Caco-2 (cell line): ENCODE measurements around the gene KRTAP4-16. TPM values are rescaled to one million over a fixed set of nuclear protein-coding genes. Genes with fewer than 3 reads are reported as not detected.
"Not testable (repeated sequence)": the region's sequence is repeated elsewhere in the genome, so short reads cannot be mapped to it uniquely, and the experiment has no call there.

ENCODE experiments used
- BruUV-seq: library from RNA; stranded (reverse); fragments of 400-500 nt; replicated peaks from 2 replicates; lab custom pipeline; 2021; lab: Mats Ljungman, UMichigan
- CTCF ChIA-PET: fragments of 300-600 bp; sonication (Branson Sonifier 250); formaldehyde crosslinking; loops from one replicate; lab custom pipeline; 2022; ENCODE audit warnings: antibody characterized with exemption; lab: Charles Lee
- POLR2A ChIA-PET: fragments of 300-600 bp; sonication (Branson Sonifier 250); formaldehyde crosslinking; loops from one replicate; lab custom pipeline; 2022; ENCODE audit warnings: antibody characterized with exemption; lab: Charles Lee
- DNase-seq, 2 experiments: peaks; one replicate each; pipeline versions ENCODE4 v3.0.0 to v3.0.0-alpha.2; 2020 to 2022
- H3K27me3 ChIP-seq: replicated peaks from 2 replicates; pipeline ENCODE4 v1.6.0; 2011; ENCODE audit warnings: low read length; ENCODE audit not compliant: control insufficient read depth, insufficient read depth
- H3K36me3 ChIP-seq: 2 replicates; pipeline ENCODE4 v1.5.1; 2011; ENCODE audit warnings: low read length; ENCODE audit not compliant: control insufficient read depth, insufficient read depth
- H3K4me1 ChIP-seq: fragments of 250-450 bp; sonication (Bioruptor Pico); 2 replicates; pipeline ENCODE4 v1.5.1; 2020; ENCODE audit warnings: mild to moderate bottlenecking
- H3K4me3 ChIP-seq: 2 replicates; pipeline ENCODE4 v1.5.1; 2011; ENCODE audit warnings: low read depth, mild to moderate bottlenecking, control low read depth, low read length
- H3K9me3 ChIP-seq: fragments of 250-450 bp; sonication (Bioruptor Pico); 2 replicates; pipeline ENCODE4 v1.5.1; 2020; ENCODE audit warnings: mild to moderate bottlenecking, moderate library complexity
- H3K27ac Mint-ChIP-seq: one replicate; pipeline ENCODE4 v1.8.0; 2022; ENCODE audit warnings: mixed read lengths; ENCODE audit not compliant: unreplicated experiment
- H3K27me3 Mint-ChIP-seq: one replicate; pipeline ENCODE4 v1.8.0; 2022; ENCODE audit warnings: mixed read lengths; ENCODE audit not compliant: insufficient read depth, unreplicated experiment
- H3K36me3 Mint-ChIP-seq: one replicate; pipeline ENCODE4 v1.8.0; 2022; ENCODE audit warnings: mild to moderate bottlenecking, mixed read lengths; ENCODE audit not compliant: insufficient read depth, unreplicated experiment
- H3K4me1 Mint-ChIP-seq: one replicate; pipeline ENCODE4 v1.8.0; 2022; ENCODE audit warnings: low read depth, mixed read lengths; ENCODE audit not compliant: unreplicated experiment
- H3K4me3 Mint-ChIP-seq: one replicate; pipeline ENCODE4 v1.8.0; 2022; ENCODE audit warnings: mild to moderate bottlenecking, moderate library complexity, mixed read lengths; ENCODE audit not compliant: unreplicated experiment
- H3K9me3 Mint-ChIP-seq: one replicate; pipeline ENCODE4 v1.8.0; 2022; ENCODE audit warnings: mixed read lengths; ENCODE audit not compliant: unreplicated experiment
- intact Hi-C: fragments of 100-400 bp; cut with micrococcal nuclease; formaldehyde crosslinking; loops from one replicate; pipeline ENCODE4 v1.10.0; 2022; ENCODE audit not compliant: unreplicated experiment
- total RNA-seq: library from RNA; stranded (reverse); gene quantifications from 2 replicates; pipeline ENCODE4 v1.2.3, GENCODE V29; 2022
- TF ChIP-seq, protein P1 (sequence below), 2 experiments: fragments of 200-600 bp in 1 of 2; IDR thresholded peaks; 1 replicate in 1 of 2; 2 replicates in 1 of 2; pipeline versions ENCODE4 v1.5.1 to v1.8.0; 2011 to 2022; ENCODE audit warnings: antibody characterized with exemption in 1 of 2, control low read depth in 1 of 2, inconsistent platforms in 1 of 2, low read depth in 1 of 2, low read length in 1 of 2, mild to moderate bottlenecking in 1 of 2, moderate library complexity in 1 of 2; ENCODE audit not compliant: insufficient read depth in 1 of 2, severe bottlenecking in 1 of 2, unreplicated experiment in 1 of 2

The KRTAP4-16 gene
- total RNA-seq, 1 experiment from 2014 or later: not detected

DNA sequence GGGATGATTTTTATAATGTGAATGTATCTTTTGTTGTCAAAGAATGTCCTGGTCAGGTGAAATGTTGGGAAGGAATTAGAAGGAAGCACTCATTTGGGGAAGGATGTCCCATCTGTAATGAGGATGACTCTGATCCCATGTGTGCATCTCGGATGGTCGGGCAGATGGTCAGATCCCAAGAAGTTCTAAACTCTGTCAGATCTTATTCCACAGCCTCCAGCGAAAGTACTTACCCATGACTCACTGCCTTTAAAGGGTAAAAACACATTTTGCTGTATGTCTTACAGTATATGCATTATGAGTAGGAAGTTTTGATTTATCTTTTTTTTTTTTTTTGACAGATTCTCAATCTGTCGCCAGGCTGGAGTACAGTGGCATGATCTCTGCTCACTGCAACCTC is 16.7 kb upstream of the KRTAP4-16 start:
- intact Hi-C loops: no loop called here
- Histone ChIP-seq H3K27me3 (no peaks in the 10 kb centered on the region), H3K4me1 (no peaks in the 10 kb centered on the region), H3K36me3 (no peaks in the 10 kb centered on the region), H3K9me3 (no peaks in the 10 kb centered on the region), H3K4me3 (no peak overlapping the region)
- no peaks in the 10 kb centered on the region for H3K9me3 Mint-ChIP-seq
- H3K4me3 Mint-ChIP-seq: no peak overlapping the region
- no peaks in the 10 kb centered on the region for H3K27me3 Mint-ChIP-seq
- TF ChIP-seq, protein P1, sequence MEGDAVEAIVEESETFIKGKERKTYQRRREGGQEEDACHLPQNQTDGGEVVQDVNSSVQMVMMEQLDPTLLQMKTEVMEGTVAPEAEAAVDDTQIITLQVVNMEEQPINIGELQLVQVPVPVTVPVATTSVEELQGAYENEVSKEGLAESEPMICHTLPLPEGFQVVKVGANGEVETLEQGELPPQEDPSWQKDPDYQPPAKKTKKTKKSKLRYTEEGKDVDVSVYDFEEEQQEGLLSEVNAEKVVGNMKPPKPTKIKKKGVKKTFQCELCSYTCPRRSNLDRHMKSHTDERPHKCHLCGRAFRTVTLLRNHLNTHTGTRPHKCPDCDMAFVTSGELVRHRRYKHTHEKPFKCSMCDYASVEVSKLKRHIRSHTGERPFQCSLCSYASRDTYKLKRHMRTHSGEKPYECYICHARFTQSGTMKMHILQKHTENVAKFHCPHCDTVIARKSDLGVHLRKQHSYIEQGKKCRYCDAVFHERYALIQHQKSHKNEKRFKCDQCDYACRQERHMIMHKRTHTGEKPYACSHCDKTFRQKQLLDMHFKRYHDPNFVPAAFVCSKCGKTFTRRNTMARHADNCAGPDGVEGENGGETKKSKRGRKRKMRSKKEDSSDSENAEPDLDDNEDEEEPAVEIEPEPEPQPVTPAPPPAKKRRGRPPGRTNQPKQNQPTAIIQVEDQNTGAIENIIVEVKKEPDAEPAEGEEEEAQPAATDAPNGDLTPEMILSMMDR (IDR thresholded peaks at IDR 0.05; ENCODE audit: insufficient read depth in 1 of 2, low read depth in 1 of 2, low read length in 1 of 2, severe bottlenecking in 1 of 2, unreplicated experiment in 1 of 2): no peak
- no peaks in the 10 kb centered on the region for H3K4me1 Mint-ChIP-seq
- ChIA-PET CTCF (no interaction called here), POLR2A (no interaction called here)
- no TSS peak for BruUV-seq
- no peak overlapping the region for H3K27ac Mint-ChIP-seq
- no peak for DNase-seq
- H3K36me3 Mint-ChIP-seq: no peaks in the 10 kb centered on the region

DNA sequence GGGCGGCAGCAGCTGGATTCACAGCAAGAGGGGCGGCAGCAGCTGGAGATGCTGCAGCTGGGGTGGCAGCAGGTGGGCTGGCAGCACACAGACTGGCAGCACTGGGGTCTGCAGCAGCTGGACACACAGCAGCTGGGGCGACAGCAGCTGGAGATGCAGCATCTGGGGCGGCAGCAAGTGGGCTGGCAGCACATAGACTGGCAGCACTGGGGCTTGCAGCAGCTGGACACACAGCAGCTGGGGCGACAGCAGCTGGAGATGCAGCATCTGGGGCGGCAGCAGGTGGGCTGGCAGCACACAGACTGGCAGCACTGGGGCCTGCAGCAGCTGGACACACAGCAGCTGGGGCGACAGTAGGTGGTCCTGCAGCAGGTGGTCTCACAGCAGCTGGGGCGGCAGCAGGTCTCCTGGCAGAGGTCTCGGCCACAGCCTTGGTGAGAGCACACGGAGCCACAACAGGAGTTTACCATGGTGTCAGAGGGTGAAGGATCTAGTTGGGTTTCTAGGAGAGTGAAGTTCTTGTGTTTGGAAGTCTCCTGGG is 15.9 kb upstream of the KRTAP4-16 start, which contains the start of gene KRTAP4-11:
TSS of gene KRTAP4-11 (minus strand) at position 528 of the 541 bp plus-strand sequence. CDS start at position 470, 58 bp downstream.
- H3K27ac Mint-ChIP-seq, DNase-seq, H3K4me3 ChIP-seq, H3K36me3 Mint-ChIP-seq, POLR2A ChIA-PET, H3K9me3 Mint-ChIP-seq, intact Hi-C loops, H3K4me3 Mint-ChIP-seq, H3K9me3 ChIP-seq, H3K4me1 Mint-ChIP-seq, H3K36me3 ChIP-seq, H3K27me3 Mint-ChIP-seq, BruUV-seq, CTCF ChIA-PET, H3K27me3 ChIP-seq, H3K4me1 ChIP-seq: not testable (repeated sequence)

DNA sequence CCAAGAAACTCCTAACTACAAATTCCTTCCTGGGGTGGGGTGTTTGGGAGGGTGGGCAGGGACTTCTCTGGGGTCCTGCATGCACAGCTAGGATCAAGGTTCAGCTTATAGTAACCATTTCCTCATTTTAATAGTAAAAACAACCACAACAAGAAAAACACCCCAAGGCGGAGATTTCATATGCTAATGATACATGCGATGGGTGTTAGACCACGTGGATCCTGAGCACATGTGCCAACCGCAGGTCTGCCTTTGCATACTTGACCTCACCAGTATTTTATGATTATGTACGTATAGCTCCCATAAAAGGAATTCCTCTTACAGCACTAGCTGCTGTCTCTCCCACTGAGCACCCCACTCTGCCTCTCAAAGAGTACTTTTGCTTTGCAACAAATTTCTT is 14.3 kb upstream of the KRTAP4-16 start:
- Histone ChIP-seq H3K9me3 (peaks cover 9% of the 10 kb centered on the region), H3K36me3 (no peaks in the 10 kb centered on the region), H3K27me3 (no peaks in the 10 kb centered on the region), H3K4me1 (no peaks in the 10 kb centered on the region), H3K4me3 (no peak overlapping the region)
- no TSS peak for BruUV-seq
- no peaks in the 10 kb centered on the region for H3K36me3 Mint-ChIP-seq
- intact Hi-C loops: no loop called here
- no peak overlapping the region for H3K4me3 Mint-ChIP-seq
- H3K27ac Mint-ChIP-seq: no peak overlapping the region
- CTCF ChIA-PET: no interaction called here
- no peaks in the 10 kb centered on the region for H3K27me3 Mint-ChIP-seq
- POLR2A ChIA-PET: no interaction called here
- TF ChIP-seq, protein P1 (IDR thresholded peaks at IDR 0.05; ENCODE audit: insufficient read depth in 1 of 2, low read depth in 1 of 2, low read length in 1 of 2, severe bottlenecking in 1 of 2, unreplicated experiment in 1 of 2): no peak
- DNase-seq: no peak
- peaks cover 5% of the 10 kb centered on the region for H3K9me3 Mint-ChIP-seq
- no peaks in the 10 kb centered on the region for H3K4me1 Mint-ChIP-seq
